Thoracic aorta endothelial cell (primary cell): ENCODE data around the gene SGCB. TPM values are rescaled to one million over a fixed set of nuclear protein-coding genes. Genes with fewer than 3 reads are reported as not detected.

Experiments
- small RNA-seq: library from RNA; depleted of rRNA; stranded (forward); fragments of <200 nt; gene quantifications from one replicate; pipeline ENCODE3, GENCODE V24; 2012
- total RNA-seq: library from RNA; depleted of rRNA; stranded (reverse); fragments of >200 nt; gene quantifications from 2 replicates; pipeline ENCODE4 v1.2.3, GENCODE V29; 2012

The SGCB gene, protein sequence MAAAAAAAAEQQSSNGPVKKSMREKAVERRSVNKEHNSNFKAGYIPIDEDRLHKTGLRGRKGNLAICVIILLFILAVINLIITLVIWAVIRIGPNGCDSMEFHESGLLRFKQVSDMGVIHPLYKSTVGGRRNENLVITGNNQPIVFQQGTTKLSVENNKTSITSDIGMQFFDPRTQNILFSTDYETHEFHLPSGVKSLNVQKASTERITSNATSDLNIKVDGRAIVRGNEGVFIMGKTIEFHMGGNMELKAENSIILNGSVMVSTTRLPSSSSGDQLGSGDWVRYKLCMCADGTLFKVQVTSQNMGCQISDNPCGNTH
- 42.0 and 42.7 TPM in 2 replicates for total RNA-seq

GRCh38 chr4:52038103-52038912, at the start of gene SGCB:
Gene SGCB (minus strand): TSS chr4:52038299. CDS start chr4:52038259, 40 bp downstream.

GRCh38 chr4:52051213-52051614, 13.1 kb upstream of the SGCB start, which contains the start of gene SPATA18:
Gene SPATA18 (plus strand): TSS chr4:52051304. CDS start chr4:52051705, 401 bp downstream.

GRCh38 chr4:52019936-52020657, 18.0 kb downstream of the SGCB start, which contains the start of gene LRRC66:
Gene LRRC66 (minus strand): TSS chr4:52020363. CDS start chr4:52017613, 2,750 bp downstream.

Small RNA genes within 50 kb of the gene (small RNA-seq; reads per million reads assigned to genes)
- not detected for gene AC104784.1

Other genes starting within 250 kb of the SGCB start
- 53.6 and 62.1 TPM in 2 replicates for gene DCUN1D4, start 195.1 kb downstream of the SGCB start, total RNA-seq
- 0.29 and 0.93 TPM in 2 replicates for gene LRRC66, start 17.9 kb downstream of the SGCB start, total RNA-seq
- gene SPATA18, start 13.0 kb upstream of the SGCB start, total RNA-seq, result 10.3 and 14.6 TPM in 2 replicates